T-helper 2 cell treated with Interferon-gamma antibody and Interleukin-4, amounts not matched to agents 5 μg/mL and 100 μg/mL, for 36 hours (primary cell): ENCODE data around the gene GNB1L.

Experiments used
- DNase-seq: peaks from one replicate; pipeline ENCODE4 v3.0.0; 2021; ENCODE audit warnings: low spot score
- H3K27ac Mint-ChIP-seq: one replicate; pipeline ENCODE4 v1.8.0; 2021; ENCODE audit warnings: mild to moderate bottlenecking, mixed read lengths
- H3K27me3 Mint-ChIP-seq: one replicate; pipeline ENCODE4 v1.8.0; 2021; ENCODE audit warnings: low read depth, mixed read lengths
- H3K36me3 Mint-ChIP-seq: one replicate; pipeline ENCODE4 v1.8.0; 2021; ENCODE audit warnings: low read depth, mixed read lengths
- H3K4me1 Mint-ChIP-seq: one replicate; pipeline ENCODE4 v1.8.0; 2021; ENCODE audit warnings: low read depth, mixed read lengths
- H3K4me3 Mint-ChIP-seq: one replicate; pipeline ENCODE4 v1.8.0; 2022; ENCODE audit warnings: mild to moderate bottlenecking, moderate library complexity, mixed read lengths
- H3K9me3 Mint-ChIP-seq: one replicate; pipeline ENCODE4 v1.8.0; 2021; ENCODE audit warnings: mixed read lengths

GNB1L gene

GRCh38 chr22:19868333-19868732, 13.7 kb upstream of the GNB1L start:
- no peaks in the 10 kb centered on the region for H3K27me3 Mint-ChIP-seq
- no peaks in the 10 kb centered on the region for H3K9me3 Mint-ChIP-seq
- H3K4me1 Mint-ChIP-seq: no peaks in the 10 kb centered on the region
- H3K4me3 Mint-ChIP-seq: no peak overlapping the region
- no peaks in the 10 kb centered on the region for H3K36me3 Mint-ChIP-seq
- DNase-seq: no peak
- H3K27ac Mint-ChIP-seq: no peak overlapping the region

- H3K27me3 Mint-ChIP-seq: no peaks in the 10 kb centered on the region
- DNase-seq: no peak
- H3K27ac Mint-ChIP-seq: no peak overlapping the region
- H3K4me1 Mint-ChIP-seq: no peaks in the 10 kb centered on the region
- H3K36me3 Mint-ChIP-seq: no peaks in the 10 kb centered on the region
- no peak overlapping the region for H3K4me3 Mint-ChIP-seq
- H3K9me3 Mint-ChIP-seq: no peaks in the 10 kb centered on the region
Measured at GRCh38 chr22:19867617-19868016, 12.9 kb upstream of the GNB1L start.

- H3K36me3 Mint-ChIP-seq: no peaks in the 10 kb centered on the region
- DNase-seq: no peak
- H3K27me3 Mint-ChIP-seq: no peaks in the 10 kb centered on the region
- H3K4me3 Mint-ChIP-seq: no peak overlapping the region
- H3K9me3 Mint-ChIP-seq: no peaks in the 10 kb centered on the region
- no peaks in the 10 kb centered on the region for H3K4me1 Mint-ChIP-seq
- no peak overlapping the region for H3K27ac Mint-ChIP-seq
Measured at GRCh38 chr22:19866665-19867009, 12.0 kb upstream of the GNB1L start.

GRCh38 chr22:19865141-19865829, 10.6 kb upstream of the GNB1L start:
- H3K9me3 Mint-ChIP-seq: no peaks in the 10 kb centered on the region
- DNase-seq: no peak
- no peaks in the 10 kb centered on the region for H3K27me3 Mint-ChIP-seq
- no peak overlapping the region for H3K4me3 Mint-ChIP-seq
- H3K27ac Mint-ChIP-seq: no peak overlapping the region
- H3K4me1 Mint-ChIP-seq: no peaks in the 10 kb centered on the region
- no peaks in the 10 kb centered on the region for H3K36me3 Mint-ChIP-seq

GRCh38 chr22:19864538-19865106, 9.9 kb upstream of the GNB1L start:
- H3K4me3 Mint-ChIP-seq: no peak overlapping the region
- no peaks in the 10 kb centered on the region for H3K4me1 Mint-ChIP-seq
- H3K27me3 Mint-ChIP-seq: no peaks in the 10 kb centered on the region
- no peaks in the 10 kb centered on the region for H3K9me3 Mint-ChIP-seq
- no peak overlapping the region for H3K27ac Mint-ChIP-seq
- no peaks in the 10 kb centered on the region for H3K36me3 Mint-ChIP-seq
- DNase-seq: no peak

GRCh38 chr22:19863571-19863970, 8.9 kb upstream of the GNB1L start:
- DNase-seq: no peak
- no peak overlapping the region for H3K4me3 Mint-ChIP-seq
- H3K27me3 Mint-ChIP-seq: no peaks in the 10 kb centered on the region
- no peaks in the 10 kb centered on the region for H3K4me1 Mint-ChIP-seq
- no peak overlapping the region for H3K27ac Mint-ChIP-seq
- H3K36me3 Mint-ChIP-seq: no peaks in the 10 kb centered on the region
- H3K9me3 Mint-ChIP-seq: no peaks in the 10 kb centered on the region

GRCh38 chr22:19862619-19863246, 8.1 kb upstream of the GNB1L start:
- H3K4me3 Mint-ChIP-seq: no peak overlapping the region
- no peak overlapping the region for H3K27ac Mint-ChIP-seq
- H3K36me3 Mint-ChIP-seq: no peaks in the 10 kb centered on the region
- no peak for DNase-seq
- no peaks in the 10 kb centered on the region for H3K27me3 Mint-ChIP-seq
- H3K9me3 Mint-ChIP-seq: no peaks in the 10 kb centered on the region
- no peaks in the 10 kb centered on the region for H3K4me1 Mint-ChIP-seq

GRCh38 chr22:19859861-19860510, 5.3 kb upstream of the GNB1L start:
- no peaks in the 10 kb centered on the region for H3K36me3 Mint-ChIP-seq
- H3K4me3 Mint-ChIP-seq: no peak overlapping the region
- H3K27ac Mint-ChIP-seq: no peak overlapping the region
- H3K9me3 Mint-ChIP-seq: no peaks in the 10 kb centered on the region
- H3K4me1 Mint-ChIP-seq: peaks cover 5% of the 10 kb centered on the region
- DNase-seq: no peak
- no peaks in the 10 kb centered on the region for H3K27me3 Mint-ChIP-seq

- Mint-ChIP-seq H3K9me3 (no peaks in the 10 kb centered on the region), H3K27me3 (no peaks in the 10 kb centered on the region), H3K4me3 (no peak overlapping the region), H3K4me1 (peaks cover 20% of the 10 kb centered on the region), H3K27ac (no peak overlapping the region), H3K36me3 (peaks cover 1% of the 10 kb centered on the region)
- DNase-seq: peak; percentile 1
Measured at GRCh38 chr22:19857382-19857781, 2.7 kb upstream of the GNB1L start.

- Mint-ChIP-seq H3K36me3 (peaks cover 8% of the 10 kb centered on the region), H3K27me3 (no peaks in the 10 kb centered on the region), H3K9me3 (no peaks in the 10 kb centered on the region), H3K27ac (peak overlapping the region; percentile 94), H3K4me3 (peak overlapping the region; percentile 97), H3K4me1 (peaks cover 22% of the 10 kb centered on the region)
- DNase-seq: peak; percentile 66
Measured at GRCh38 chr22:19855504-19856409, 1.1 kb upstream of the GNB1L start.

- Mint-ChIP-seq H3K27ac (peak overlapping the region; percentile 94), H3K9me3 (no peaks in the 10 kb centered on the region), H3K4me3 (peak overlapping the region; percentile 97), H3K36me3 (peaks cover 18% of the 10 kb centered on the region), H3K27me3 (no peaks in the 10 kb centered on the region), H3K4me1 (peaks cover 22% of the 10 kb centered on the region)
- no peak for DNase-seq
Measured at GRCh38 chr22:19853879-19854777, 546 bp downstream of the GNB1L start.

GRCh38 chr22:19853058-19853878, 1.4 kb downstream of the GNB1L start:
- Mint-ChIP-seq H3K36me3 (peaks cover 21% of the 10 kb centered on the region), H3K27ac (peak overlapping the region; percentile 94), H3K27me3 (no peaks in the 10 kb centered on the region), H3K4me3 (peak overlapping the region; percentile 97), H3K4me1 (peaks cover 22% of the 10 kb centered on the region), H3K9me3 (no peaks in the 10 kb centered on the region)
- no peak for DNase-seq
